ENCODE results near the gene OSTN. TPM values are rescaled to one million over a fixed set of nuclear protein-coding genes. Genes with fewer than 3 reads are reported as not detected.

OSTN gene
- total and polyA plus RNA-seq, 2 of the 13 experiments (the other 11 are each of a cell fraction or from before 2014, with no cell fraction given): not detected

DNA sequence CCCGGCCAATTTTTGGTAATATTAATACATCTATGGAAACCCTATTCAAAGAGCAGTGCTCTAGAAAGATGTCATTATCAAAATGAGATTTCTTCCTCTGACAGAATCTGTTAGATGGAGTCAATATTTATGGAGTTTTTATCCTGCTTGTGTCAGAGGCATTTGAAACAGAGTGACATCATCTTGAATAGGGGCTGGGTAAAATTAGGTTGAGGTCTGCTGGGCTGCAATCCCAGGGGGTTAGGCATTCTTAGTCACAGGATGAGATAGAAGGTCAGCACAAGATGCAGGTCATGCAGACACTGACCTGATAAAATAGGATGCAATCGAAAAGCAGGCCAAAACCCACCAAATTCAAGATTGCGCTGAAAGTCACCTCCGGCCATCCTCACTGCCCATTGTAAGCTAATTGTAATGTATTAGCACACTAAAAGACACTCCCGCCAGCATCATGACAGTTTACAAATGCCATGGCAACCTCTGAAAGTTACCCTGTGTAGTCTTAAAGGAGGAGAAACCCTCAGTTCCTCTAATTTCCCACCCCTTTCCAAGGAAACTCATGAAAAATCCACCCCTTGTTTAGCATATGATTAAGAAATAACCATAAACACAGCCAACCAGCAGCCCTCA lies 102.9 kb downstream of the OSTN start:
- ChIA-PET CTCF (ENCODE audit: low intra/inter-chr PET ratio, low total read pairs) (no interaction called here), POLR2A (no interaction called here)
- Histone ChIP-seq H3K4me3 (replicated peaks in 1 of 3; ENCODE audit: insufficient read depth in 1 of 3, low read depth in 2 of 3, low read length in 3 of 3) (no peak overlapping the region), H3K79me2 (ENCODE audit: insufficient read depth, low read length) (no peaks in the 10 kb centered on the region), H3K4me1 (ENCODE audit: insufficient read depth, low read length) (no peaks in the 10 kb centered on the region), H2AFZ (ENCODE audit: low read length) (no peak overlapping the region), H3K9ac (ENCODE audit: insufficient read depth, low read depth, low read length) (no peak overlapping the region), H3K27me3 (ENCODE audit: control insufficient read depth in 1 of 2, insufficient read depth in 2 of 2, low read length in 2 of 2) (no peaks in the 10 kb centered on the region), H3K9me3 (ENCODE audit: low read length) (no peaks in the 10 kb centered on the region), H3K27ac (ENCODE audit: extremely low read length, insufficient read depth, low read length) (no peak overlapping the region), H3K36me3 (replicated peaks in 1 of 2; ENCODE audit: control insufficient read depth in 1 of 2, insufficient read depth in 2 of 2, low read length in 2 of 2) (no peaks in the 10 kb centered on the region), H4K20me1 (ENCODE audit: insufficient read depth, low read length) (no peaks in the 10 kb centered on the region), H3K4me2 (ENCODE audit: low read depth, low read length) (no peak overlapping the region)
- intact Hi-C loops (cut with micrococcal nuclease; ENCODE audit: unreplicated experiment): no loop called here
- TF ChIP-seq, protein P1, sequence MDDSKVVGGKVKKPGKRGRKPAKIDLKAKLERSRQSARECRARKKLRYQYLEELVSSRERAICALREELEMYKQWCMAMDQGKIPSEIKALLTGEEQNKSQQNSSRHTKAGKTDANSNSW (CRISPR knock-in tag; IDR thresholded peaks at IDR 0.05; ENCODE audit: borderline replicate concordance): no peak
- no peak for TF ChIP-seq GFI1 (CRISPR knock-in tag; IDR thresholded peaks at IDR 0.05; ENCODE audit: borderline replicate concordance)
- no peak for TF ChIP-seq TBX2 (CRISPR knock-in tag; IDR thresholded peaks at IDR 0.05; ENCODE audit: borderline replicate concordance)
- no peak for TF ChIP-seq ZNF616 (CRISPR knock-in tag; IDR thresholded peaks at IDR 0.05; ENCODE audit: low read depth)
- TF ChIP-seq, protein P2, sequence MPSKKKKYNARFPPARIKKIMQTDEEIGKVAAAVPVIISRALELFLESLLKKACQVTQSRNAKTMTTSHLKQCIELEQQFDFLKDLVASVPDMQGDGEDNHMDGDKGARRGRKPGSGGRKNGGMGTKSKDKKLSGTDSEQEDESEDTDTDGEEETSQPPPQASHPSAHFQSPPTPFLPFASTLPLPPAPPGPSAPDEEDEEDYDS (CRISPR knock-in tag; IDR thresholded peaks at IDR 0.05): no peak
- TF ChIP-seq, protein P3, sequence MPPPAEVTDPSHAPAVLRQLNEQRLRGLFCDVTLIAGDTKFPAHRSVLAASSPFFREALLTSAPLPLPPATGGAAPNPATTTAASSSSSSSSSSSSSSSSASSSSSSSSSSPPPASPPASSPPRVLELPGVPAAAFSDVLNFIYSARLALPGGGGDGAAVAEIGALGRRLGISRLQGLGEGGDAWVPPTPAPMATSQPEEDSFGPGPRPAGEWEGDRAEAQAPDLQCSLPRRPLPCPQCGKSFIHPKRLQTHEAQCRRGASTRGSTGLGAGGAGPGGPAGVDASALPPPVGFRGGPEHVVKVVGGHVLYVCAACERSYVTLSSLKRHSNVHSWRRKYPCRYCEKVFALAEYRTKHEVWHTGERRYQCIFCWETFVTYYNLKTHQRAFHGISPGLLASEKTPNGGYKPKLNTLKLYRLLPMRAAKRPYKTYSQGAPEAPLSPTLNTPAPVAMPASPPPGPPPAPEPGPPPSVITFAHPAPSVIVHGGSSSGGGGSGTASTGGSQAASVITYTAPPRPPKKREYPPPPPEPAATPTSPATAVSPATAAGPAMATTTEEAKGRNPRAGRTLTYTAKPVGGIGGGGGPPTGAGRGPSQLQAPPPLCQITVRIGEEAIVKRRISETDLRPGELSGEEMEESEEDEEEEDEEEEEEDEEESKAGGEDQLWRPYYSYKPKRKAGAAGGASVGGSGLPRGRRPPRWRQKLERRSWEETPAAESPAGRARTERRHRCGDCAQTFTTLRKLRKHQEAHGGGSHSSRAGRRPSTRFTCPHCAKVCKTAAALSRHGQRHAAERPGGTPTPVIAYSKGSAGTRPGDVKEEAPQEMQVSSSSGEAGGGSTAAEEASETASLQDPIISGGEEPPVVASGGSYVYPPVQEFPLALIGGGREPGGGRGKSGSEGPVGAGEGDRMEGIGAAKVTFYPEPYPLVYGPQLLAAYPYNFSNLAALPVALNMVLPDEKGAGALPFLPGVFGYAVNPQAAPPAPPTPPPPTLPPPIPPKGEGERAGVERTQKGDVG (CRISPR knock-in tag; IDR thresholded peaks at IDR 0.05; ENCODE audit: borderline replicate concordance): no peak
- TF ChIP-seq ZNF841 (CRISPR knock-in tag; IDR thresholded peaks at IDR 0.05; ENCODE audit: borderline replicate concordance): no peak
- TF ChIP-seq IKZF4 (CRISPR knock-in tag; IDR thresholded peaks at IDR 0.05; ENCODE audit: borderline replicate concordance, low read depth, not compliant biosample characterization): no peak
- no peak for TF ChIP-seq TCF7 (IDR thresholded peaks at IDR 0.05; ENCODE audit: low read depth)
- TF ChIP-seq TGIF2 (CRISPR knock-in tag; IDR thresholded peaks at IDR 0.05): no peak
- no peak for TF ChIP-seq NCOR1 (IDR thresholded peaks at IDR 0.05; ENCODE audit: borderline replicate concordance, low read length)
- TF ChIP-seq, protein P4, sequence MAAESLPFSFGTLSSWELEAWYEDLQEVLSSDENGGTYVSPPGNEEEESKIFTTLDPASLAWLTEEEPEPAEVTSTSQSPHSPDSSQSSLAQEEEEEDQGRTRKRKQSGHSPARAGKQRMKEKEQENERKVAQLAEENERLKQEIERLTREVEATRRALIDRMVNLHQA (CRISPR knock-in tag; IDR thresholded peaks at IDR 0.05): no peak
- TF ChIP-seq FOSL2 (CRISPR knock-in tag; IDR thresholded peaks at IDR 0.05): no peak
- no peak for TF ChIP-seq KLF11 (CRISPR knock-in tag; IDR thresholded peaks at IDR 0.05)
- TF ChIP-seq FOXM1 (CRISPR knock-in tag; IDR thresholded peaks at IDR 0.05): no peak
- no peak for TF ChIP-seq ZNF496 (CRISPR knock-in tag; IDR thresholded peaks at IDR 0.05; ENCODE audit: insufficient replicate concordance)
- TF ChIP-seq, protein P5, sequence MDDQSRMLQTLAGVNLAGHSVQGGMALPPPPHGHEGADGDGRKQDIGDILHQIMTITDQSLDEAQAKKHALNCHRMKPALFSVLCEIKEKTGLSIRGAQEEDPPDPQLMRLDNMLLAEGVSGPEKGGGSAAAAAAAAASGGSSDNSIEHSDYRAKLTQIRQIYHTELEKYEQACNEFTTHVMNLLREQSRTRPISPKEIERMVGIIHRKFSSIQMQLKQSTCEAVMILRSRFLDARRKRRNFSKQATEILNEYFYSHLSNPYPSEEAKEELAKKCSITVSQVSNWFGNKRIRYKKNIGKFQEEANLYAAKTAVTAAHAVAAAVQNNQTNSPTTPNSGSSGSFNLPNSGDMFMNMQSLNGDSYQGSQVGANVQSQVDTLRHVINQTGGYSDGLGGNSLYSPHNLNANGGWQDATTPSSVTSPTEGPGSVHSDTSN (CRISPR knock-in tag; IDR thresholded peaks at IDR 0.05; ENCODE audit: borderline replicate concordance): no peak
- no peak for TF ChIP-seq SRY (CRISPR knock-in tag; IDR thresholded peaks at IDR 0.05)
- no peak for TF ChIP-seq PITX1 (CRISPR knock-in tag; IDR thresholded peaks at IDR 0.05)
- BruUV-seq (replicated peaks): no TSS peak
- FAIRE-seq (no peak), ATAC-seq (no peak), DNase-seq (ENCODE audit: low spot score) (no peak)
- in situ Hi-C loops (cut with HindIII; ENCODE audit: extremely low pct_ligation_motif_present, low pct_unique_long_range_greater_than_20kb): no loop called here
- WGBS (ENCODE audit: low lambda C conversion rate): 68% methylated on average over 5 of the region's 5 CpGs

Measured in HepG2 (cell line).